HG03095 (cell line): ENCODE results near the gene IRS2.

Source experiments
- ATAC-seq: cut with Tn5 transposase; IDR thresholded peaks from one replicate; pipeline ENCODE4 v1.9.1; 2021; ENCODE audit warnings: moderate library complexity; ENCODE audit not compliant: unreplicated experiment

Gene IRS2

GRCh38 chr13:109809216-109809932 lies 23.0 kb upstream of the IRS2 start:
- no peak for ATAC-seq

- no peak for ATAC-seq
These were observed 21.0 kb upstream of the IRS2 start for GRCh38 chr13:109807345-109807744.

GRCh38 chr13:109804654-109805053 lies 18.3 kb upstream of the IRS2 start:
- ATAC-seq: no peak

- no peak for ATAC-seq
These were observed 17.4 kb upstream of the IRS2 start for GRCh38 chr13:109803825-109804224.

- ATAC-seq: no peak
These were observed 16.6 kb upstream of the IRS2 start for GRCh38 chr13:109802936-109803335.

- ATAC-seq: no peak
These were observed 8.6 kb upstream of the IRS2 start for GRCh38 chr13:109795011-109795410.

- ATAC-seq: no peak
These were observed 7.7 kb upstream of the IRS2 start for GRCh38 chr13:109794095-109794494.

GRCh38 chr13:109792416-109793059 lies 6.2 kb upstream of the IRS2 start:
- ATAC-seq: no peak

GRCh38 chr13:109790942-109791605 lies 4.7 kb upstream of the IRS2 start:
- no peak for ATAC-seq

GRCh38 chr13:109790086-109790485 lies 3.7 kb upstream of the IRS2 start:
- no peak for ATAC-seq

GRCh38 chr13:109789262-109789661 lies 2.9 kb upstream of the IRS2 start:
- no peak for ATAC-seq

GRCh38 chr13:109788372-109789111 lies 2.2 kb upstream of the IRS2 start:
- no peak for ATAC-seq

- ATAC-seq: no peak
These were observed 962 bp upstream of the IRS2 start for GRCh38 chr13:109787135-109787954.

- ATAC-seq: peak; percentile 7
These were observed 412 bp downstream of the IRS2 start for GRCh38 chr13:109785892-109786450.

- no peak for ATAC-seq
These were observed 1.1 kb downstream of the IRS2 start for GRCh38 chr13:109785141-109785891.

GRCh38 chr13:109784590-109785140 lies 1.7 kb downstream of the IRS2 start:
- ATAC-seq: no peak

- no peak for ATAC-seq
These were observed 2.4 kb downstream of the IRS2 start for GRCh38 chr13:109783815-109784589.

GRCh38 chr13:109783447-109783814 lies 3.0 kb downstream of the IRS2 start:
- no peak for ATAC-seq
